Measurements from ENCODE around the gene SYT7. TPM values are rescaled to one million over a fixed set of nuclear protein-coding genes. Genes with fewer than 3 reads are reported as not detected.

SYT7 gene
- polyA plus RNA-seq, 1 donor (not counting 4 experiments of a cell fraction or from before 2014, with no cell fraction given) = 2.6 TPM

- Histone ChIP-seq H3K9ac (ENCODE audit: control insufficient read depth, extremely low read depth, insufficient read depth, low read length) (no peak overlapping the region), H3K9me1 (ENCODE audit: control insufficient read depth, extremely low read depth, insufficient read depth, low read length) (no peaks in the 10 kb centered on the region), H3K27ac (ENCODE audit: control insufficient read depth, insufficient read depth, low read length) (no peak overlapping the region), H3K4me3 (ENCODE audit: control insufficient read depth in 2 of 3, extremely low read depth in 1 of 3, insufficient read depth in 2 of 3, low read depth in 1 of 3, low read length in 3 of 3) (no peak overlapping the region), H3K36me3 (ENCODE audit: control insufficient read depth in 2 of 2, extremely low read depth in 1 of 2, insufficient read depth in 2 of 2, low read length in 2 of 2) (no peaks in the 10 kb centered on the region), H3K4me2 (ENCODE audit: control insufficient read depth, extremely low read depth, insufficient read depth, low read depth, low read length) (no peak overlapping the region), H4K20me1 (ENCODE audit: control insufficient read depth, extremely low read depth, insufficient read depth, low read length) (no peaks in the 10 kb centered on the region), H2AFZ (ENCODE audit: control insufficient read depth, low read length) (no peak overlapping the region), H3K9me3 (ENCODE audit: control insufficient read depth, low read depth, low read length) (no peaks in the 10 kb centered on the region), H3K27me3 (ENCODE audit: control insufficient read depth, extremely low read depth, insufficient read depth, low read length) (peaks cover 21% of the 10 kb centered on the region), H3K79me2 (ENCODE audit: control insufficient read depth, insufficient read depth, low read length) (no peaks in the 10 kb centered on the region), H3K4me1 (ENCODE audit: control insufficient read depth, extremely low read depth, insufficient read depth, low read length) (peaks cover 4% of the 10 kb centered on the region)
- FAIRE-seq = no peak
- TF ChIP-seq EZH2 (IDR thresholded peaks at IDR 0.05; ENCODE audit: low read length) = no peak
- TF ChIP-seq, protein P1, sequence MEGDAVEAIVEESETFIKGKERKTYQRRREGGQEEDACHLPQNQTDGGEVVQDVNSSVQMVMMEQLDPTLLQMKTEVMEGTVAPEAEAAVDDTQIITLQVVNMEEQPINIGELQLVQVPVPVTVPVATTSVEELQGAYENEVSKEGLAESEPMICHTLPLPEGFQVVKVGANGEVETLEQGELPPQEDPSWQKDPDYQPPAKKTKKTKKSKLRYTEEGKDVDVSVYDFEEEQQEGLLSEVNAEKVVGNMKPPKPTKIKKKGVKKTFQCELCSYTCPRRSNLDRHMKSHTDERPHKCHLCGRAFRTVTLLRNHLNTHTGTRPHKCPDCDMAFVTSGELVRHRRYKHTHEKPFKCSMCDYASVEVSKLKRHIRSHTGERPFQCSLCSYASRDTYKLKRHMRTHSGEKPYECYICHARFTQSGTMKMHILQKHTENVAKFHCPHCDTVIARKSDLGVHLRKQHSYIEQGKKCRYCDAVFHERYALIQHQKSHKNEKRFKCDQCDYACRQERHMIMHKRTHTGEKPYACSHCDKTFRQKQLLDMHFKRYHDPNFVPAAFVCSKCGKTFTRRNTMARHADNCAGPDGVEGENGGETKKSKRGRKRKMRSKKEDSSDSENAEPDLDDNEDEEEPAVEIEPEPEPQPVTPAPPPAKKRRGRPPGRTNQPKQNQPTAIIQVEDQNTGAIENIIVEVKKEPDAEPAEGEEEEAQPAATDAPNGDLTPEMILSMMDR (optimal IDR thresholded peaks at IDR 0.05 in 1 of 3, IDR thresholded peaks at IDR 0.05 in 1 of 3, conservative IDR thresholded peaks at IDR 0.05 in 1 of 3; ENCODE audit: extremely low read depth in 1 of 3, insufficient read depth in 2 of 3, low read length in 3 of 3) = no peak
- dilution Hi-C loops (cut with MboI; ENCODE audit: extremely low pct_ligation_motif_present, low sequenced_read_pairs) = no loop called here
- no peak for DNase-seq (ENCODE audit: low read depth, low spot score)
Observed at GRCh38 chr11:61484541-61484940, 96.3 kb downstream of the SYT7 start.

- Histone ChIP-seq H3K4me3 (ENCODE audit: control insufficient read depth in 2 of 3, extremely low read depth in 1 of 3, insufficient read depth in 2 of 3, low read depth in 1 of 3, low read length in 3 of 3) (no peak overlapping the region), H3K27me3 (ENCODE audit: control insufficient read depth, extremely low read depth, insufficient read depth, low read length) (peaks cover 12% of the 10 kb centered on the region), H4K20me1 (ENCODE audit: control insufficient read depth, extremely low read depth, insufficient read depth, low read length) (no peaks in the 10 kb centered on the region), H3K4me2 (ENCODE audit: control insufficient read depth, extremely low read depth, insufficient read depth, low read depth, low read length) (no peak overlapping the region), H2AFZ (ENCODE audit: control insufficient read depth, low read length) (no peak overlapping the region), H3K9ac (ENCODE audit: control insufficient read depth, extremely low read depth, insufficient read depth, low read length) (no peak overlapping the region), H3K4me1 (ENCODE audit: control insufficient read depth, extremely low read depth, insufficient read depth, low read length) (peaks cover under 1% of the 10 kb centered on the region), H3K9me1 (ENCODE audit: control insufficient read depth, extremely low read depth, insufficient read depth, low read length) (no peaks in the 10 kb centered on the region), H3K36me3 (ENCODE audit: control insufficient read depth in 2 of 2, extremely low read depth in 1 of 2, insufficient read depth in 2 of 2, low read length in 2 of 2) (no peaks in the 10 kb centered on the region), H3K27ac (ENCODE audit: control insufficient read depth, insufficient read depth, low read length) (no peak overlapping the region), H3K9me3 (ENCODE audit: control insufficient read depth, low read depth, low read length) (no peaks in the 10 kb centered on the region), H3K79me2 (ENCODE audit: control insufficient read depth, insufficient read depth, low read length) (no peaks in the 10 kb centered on the region)
- dilution Hi-C loops (cut with MboI; ENCODE audit: extremely low pct_ligation_motif_present, low sequenced_read_pairs) = no loop called here
- FAIRE-seq (no peak), DNase-seq (ENCODE audit: low read depth, low spot score) (no peak)
- no peak for TF ChIP-seq EZH2 (IDR thresholded peaks at IDR 0.05; ENCODE audit: low read length)
- TF ChIP-seq, protein P1 (optimal IDR thresholded peaks at IDR 0.05 in 1 of 3, IDR thresholded peaks at IDR 0.05 in 1 of 3, conservative IDR thresholded peaks at IDR 0.05 in 1 of 3; ENCODE audit: extremely low read depth in 1 of 3, insufficient read depth in 2 of 3, low read length in 3 of 3) = peak; percentile 57 to 79 (median 76)
Observed at GRCh38 chr11:61482513-61482912, 98.4 kb downstream of the SYT7 start.
